ENCODE measurements around the gene AQP7. TPM values are rescaled to one million over a fixed set of nuclear protein-coding genes. Genes with fewer than 3 reads are reported as not detected.
A peak's percentile ranks its signal among the peaks of the same experiment; 100 is the strongest.
"Not testable (repeated sequence)": the region's sequence is repeated elsewhere in the genome, so short reads cannot be mapped to it uniquely, and the experiment has no call there.

Gene AQP7
- total RNA-seq, 1 experiment from 2014 or later = 0.32 TPM

- Histone ChIP-seq H3K4me3 (no peak overlapping the region), H3K27me3 (no peaks in the 10 kb centered on the region), H3K4me1 (no peaks in the 10 kb centered on the region; the same call in 1 of the 2 replicates), H3K9me3 (replicated peaks) (no peaks in the 10 kb centered on the region), H3K27ac (no peak overlapping the region), H3K36me3 (no peaks in the 10 kb centered on the region)
- no peak for DNase-seq
Observed at GRCh38 chr9:33419708-33420303, 17.4 kb upstream of the AQP7 start.

- Histone ChIP-seq H3K27me3 (no peaks in the 10 kb centered on the region), H3K9me3 (replicated peaks) (no peaks in the 10 kb centered on the region), H3K27ac (no peak overlapping the region), H3K4me3 (no peak overlapping the region), H3K36me3 (no peaks in the 10 kb centered on the region), H3K4me1 (no peaks in the 10 kb centered on the region; the same call in 1 of the 2 replicates)
- no peak for DNase-seq
Observed at GRCh38 chr9:33418090-33418489, 15.7 kb upstream of the AQP7 start.

GRCh38 chr9:33416996-33417395 is 14.6 kb upstream of the AQP7 start:
- no peak overlapping the region for H3K4me3 ChIP-seq
- H3K27me3 ChIP-seq = no peaks in the 10 kb centered on the region
- no peak for DNase-seq
- H3K9me3 ChIP-seq (replicated peaks) = no peaks in the 10 kb centered on the region
- H3K4me1 ChIP-seq = no peaks in the 10 kb centered on the region; the same call in 1 of the 2 replicates
- no peaks in the 10 kb centered on the region for H3K36me3 ChIP-seq
- H3K27ac ChIP-seq = no peak overlapping the region

- H3K27me3 ChIP-seq = no peaks in the 10 kb centered on the region
- no peaks in the 10 kb centered on the region for H3K9me3 ChIP-seq (replicated peaks)
- peak; percentile 60 to 72 for DNase-seq
- no peak overlapping the region for H3K4me3 ChIP-seq
- H3K4me1 ChIP-seq = no peaks in the 10 kb centered on the region; the same call in 1 of the 2 replicates
- H3K27ac ChIP-seq = no peak overlapping the region
- no peaks in the 10 kb centered on the region for H3K36me3 ChIP-seq
Observed at GRCh38 chr9:33415501-33416038, 13.2 kb upstream of the AQP7 start.

- Histone ChIP-seq H3K4me3 (no peak overlapping the region), H3K9me3 (replicated peaks) (no peaks in the 10 kb centered on the region), H3K4me1 (no peaks in the 10 kb centered on the region; the same call in 1 of the 2 replicates), H3K27me3 (no peaks in the 10 kb centered on the region), H3K36me3 (no peaks in the 10 kb centered on the region), H3K27ac (no peak overlapping the region)
- DNase-seq = no peak
Observed at GRCh38 chr9:33414889-33415500, 12.6 kb upstream of the AQP7 start.

GRCh38 chr9:33414268-33414667 is 11.9 kb upstream of the AQP7 start:
- Histone ChIP-seq H3K4me3 (no peak overlapping the region), H3K4me1 (no peaks in the 10 kb centered on the region; the same call in 1 of the 2 replicates), H3K9me3 (replicated peaks) (no peaks in the 10 kb centered on the region), H3K36me3 (no peaks in the 10 kb centered on the region), H3K27ac (no peak overlapping the region), H3K27me3 (no peaks in the 10 kb centered on the region)
- no peak for DNase-seq

GRCh38 chr9:33408087-33408486 is 5.7 kb upstream of the AQP7 start:
- no peak for DNase-seq

GRCh38 chr9:33407061-33407460 is 4.7 kb upstream of the AQP7 start:
- Histone ChIP-seq H3K36me3 (no peaks in the 10 kb centered on the region), H3K9me3 (replicated peaks) (no peaks in the 10 kb centered on the region), H3K4me3 (no peak overlapping the region), H3K27ac (no peak overlapping the region), H3K27me3 (no peaks in the 10 kb centered on the region), H3K4me1 (no peaks in the 10 kb centered on the region)
- no peak for DNase-seq

More at GRCh38 chr9:33408087-33408486, 5.7 kb upstream of the AQP7 start:
- no peaks in the 10 kb centered on the region for H3K27me3 ChIP-seq
- H3K9me3 ChIP-seq (replicated peaks) = no peaks in the 10 kb centered on the region
- H3K4me1 ChIP-seq = no peaks in the 10 kb centered on the region
- H3K4me3 ChIP-seq = no peak overlapping the region
- H3K36me3 ChIP-seq = no peaks in the 10 kb centered on the region
- H3K27ac ChIP-seq = no peak overlapping the region

- H3K9me3 ChIP-seq (replicated peaks) = no peaks in the 10 kb centered on the region
- no peak overlapping the region for H3K27ac ChIP-seq
- no peak overlapping the region for H3K4me3 ChIP-seq
- no peaks in the 10 kb centered on the region for H3K4me1 ChIP-seq
- no peaks in the 10 kb centered on the region for H3K36me3 ChIP-seq
- peak in 1 of 2 experiments; percentile 28 for DNase-seq
- H3K27me3 ChIP-seq = no peaks in the 10 kb centered on the region
Observed at GRCh38 chr9:33404788-33405362, 2.5 kb upstream of the AQP7 start.

GRCh38 chr9:33403941-33404787 is 1.8 kb upstream of the AQP7 start:
- Histone ChIP-seq H3K36me3 (no peaks in the 10 kb centered on the region), H3K4me1 (no peaks in the 10 kb centered on the region), H3K9me3 (replicated peaks) (no peaks in the 10 kb centered on the region), H3K27ac (no peak overlapping the region), H3K27me3 (no peaks in the 10 kb centered on the region), H3K4me3 (no peak overlapping the region)
- no peak for DNase-seq

- not testable (repeated sequence) for DNase-seq; H3K27me3 ChIP-seq; H3K9me3 ChIP-seq (replicated peaks); H3K27ac ChIP-seq; H3K4me1 ChIP-seq; H3K4me3 ChIP-seq; H3K36me3 ChIP-seq
Observed at GRCh38 chr9:33401809-33402208, 559 bp downstream of the AQP7 start.

- not testable (repeated sequence) for H3K9me3 ChIP-seq (replicated peaks); H3K36me3 ChIP-seq; H3K4me1 ChIP-seq; H3K27me3 ChIP-seq; H3K4me3 ChIP-seq; DNase-seq; H3K27ac ChIP-seq
Observed at GRCh38 chr9:33399047-33399446, 3.3 kb downstream of the AQP7 start.

- not testable (repeated sequence) for H3K4me1 ChIP-seq; H3K27ac ChIP-seq; H3K9me3 ChIP-seq (replicated peaks)
Observed at GRCh38 chr9:33397801-33398200, 4.6 kb downstream of the AQP7 start.

GRCh38 chr9:33395159-33395879 is 7.0 kb downstream of the AQP7 start:
- H3K27ac ChIP-seq; H3K4me3 ChIP-seq; H3K36me3 ChIP-seq; H3K27me3 ChIP-seq; H3K4me1 ChIP-seq; H3K9me3 ChIP-seq (replicated peaks); DNase-seq: not testable (repeated sequence)

More at GRCh38 chr9:33397801-33398200, 4.6 kb downstream of the AQP7 start:
- not testable (repeated sequence) for H3K27me3 ChIP-seq, H3K4me3 ChIP-seq, DNase-seq, H3K36me3 ChIP-seq

All from SJCRH30 (cell line).